Measurements from ENCODE around the gene CFAP53.

CFAP53 gene

DNA sequence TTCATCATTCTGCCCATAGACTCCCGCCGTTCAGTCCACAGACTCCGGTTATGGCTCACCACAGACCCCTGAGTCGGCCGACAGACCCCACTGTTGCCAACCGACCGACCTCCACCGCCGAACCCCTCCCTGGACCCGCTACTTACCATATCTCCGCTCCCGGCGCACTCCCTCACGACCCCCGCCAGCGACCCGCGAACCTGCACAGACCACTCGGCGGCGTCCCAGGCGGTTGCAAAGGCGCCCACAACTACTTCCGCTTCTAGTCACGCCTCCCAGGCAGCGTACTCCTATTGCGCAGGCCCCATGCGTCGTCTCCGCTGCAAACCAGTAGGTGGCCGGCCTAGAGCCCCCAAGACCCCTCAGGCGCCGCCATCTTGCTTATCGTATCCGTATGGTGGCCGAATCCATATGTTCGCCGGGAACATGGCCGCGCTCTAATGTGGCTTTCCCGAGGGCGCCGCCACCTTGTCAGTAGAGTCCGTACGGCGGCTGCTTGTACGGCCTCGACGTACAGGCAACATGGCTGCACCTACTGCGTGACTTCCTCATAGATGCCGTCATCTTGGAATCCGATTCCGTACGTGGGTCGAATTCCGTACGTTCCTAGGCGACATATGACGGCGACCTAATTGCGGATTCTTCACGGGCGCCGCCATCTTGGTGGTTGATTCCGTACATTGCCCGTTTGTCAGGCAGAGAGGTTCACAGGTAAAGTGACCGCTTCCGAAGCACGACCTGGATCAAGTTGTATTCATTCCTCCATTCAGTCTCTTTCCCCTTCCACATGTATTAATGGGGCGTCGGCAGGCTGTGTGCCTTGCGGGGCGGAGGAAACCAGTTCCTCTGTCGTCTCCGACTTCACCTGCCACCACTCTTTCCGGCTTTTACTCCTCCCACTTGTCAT, 21.4 kb upstream of the CFAP53 start, which contains the start of gene CXXC1:
Gene CXXC1, minus strand, starts transcription at position 252 of the 907 bp plus-strand sequence. Its CDS starts 103 bp downstream, at position 149.
- in situ Hi-C loops (cut with HindIII; ENCODE audit: low sequenced_read_pairs): no loop called here

DNA sequence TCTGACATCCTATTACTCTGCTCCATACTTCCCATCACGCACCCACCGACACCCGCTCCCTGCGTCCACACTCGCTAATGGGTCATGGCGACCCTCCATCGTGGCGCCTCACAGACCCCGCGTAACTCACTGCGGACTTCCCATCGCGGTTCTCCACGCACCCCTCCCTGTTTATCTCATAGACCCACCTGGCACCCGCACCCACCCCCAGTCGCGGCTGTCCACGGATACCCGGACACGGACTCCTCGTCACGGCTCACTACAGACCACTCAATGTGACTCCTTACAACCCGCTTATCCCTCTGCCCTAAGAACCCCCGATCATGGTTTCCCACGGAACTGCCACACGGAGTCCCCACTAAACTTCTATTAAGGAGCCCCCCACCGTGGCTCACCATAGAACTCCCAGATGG, 20.7 kb upstream of the CFAP53 start:
- in situ Hi-C loops (cut with HindIII; ENCODE audit: low sequenced_read_pairs): no loop called here

DNA sequence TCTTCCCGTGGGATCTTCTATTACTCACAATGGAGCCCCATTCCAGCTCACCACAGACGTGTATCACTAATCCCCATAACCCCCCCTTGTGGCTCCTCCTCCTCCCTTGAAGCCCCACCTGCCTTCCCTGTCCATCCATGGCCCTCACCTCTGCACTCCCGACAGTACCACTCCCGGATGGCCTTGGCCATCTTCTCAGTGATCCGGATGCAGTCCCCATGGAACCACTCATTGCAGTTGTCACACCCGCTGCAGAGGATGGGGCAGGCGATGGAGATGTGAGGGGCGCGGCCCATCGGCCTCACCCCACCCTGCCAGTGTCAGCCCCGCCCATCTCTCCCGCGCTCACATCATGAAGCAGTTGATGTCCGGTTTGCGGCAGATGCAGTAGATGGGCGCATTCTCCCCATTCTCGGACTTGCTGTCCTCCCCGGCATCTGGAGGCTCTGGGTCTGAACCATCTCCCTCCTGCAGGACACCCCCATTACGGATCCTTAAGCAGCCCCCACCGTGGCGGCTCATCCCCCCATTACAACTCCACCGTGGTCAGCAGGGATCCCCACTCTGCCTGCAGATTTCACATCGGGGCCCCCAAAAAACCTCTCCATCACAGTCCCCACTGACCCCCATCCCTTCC, 20.2 kb upstream of the CFAP53 start:
- in situ Hi-C loops (cut with HindIII; ENCODE audit: low sequenced_read_pairs): no loop called here

DNA sequence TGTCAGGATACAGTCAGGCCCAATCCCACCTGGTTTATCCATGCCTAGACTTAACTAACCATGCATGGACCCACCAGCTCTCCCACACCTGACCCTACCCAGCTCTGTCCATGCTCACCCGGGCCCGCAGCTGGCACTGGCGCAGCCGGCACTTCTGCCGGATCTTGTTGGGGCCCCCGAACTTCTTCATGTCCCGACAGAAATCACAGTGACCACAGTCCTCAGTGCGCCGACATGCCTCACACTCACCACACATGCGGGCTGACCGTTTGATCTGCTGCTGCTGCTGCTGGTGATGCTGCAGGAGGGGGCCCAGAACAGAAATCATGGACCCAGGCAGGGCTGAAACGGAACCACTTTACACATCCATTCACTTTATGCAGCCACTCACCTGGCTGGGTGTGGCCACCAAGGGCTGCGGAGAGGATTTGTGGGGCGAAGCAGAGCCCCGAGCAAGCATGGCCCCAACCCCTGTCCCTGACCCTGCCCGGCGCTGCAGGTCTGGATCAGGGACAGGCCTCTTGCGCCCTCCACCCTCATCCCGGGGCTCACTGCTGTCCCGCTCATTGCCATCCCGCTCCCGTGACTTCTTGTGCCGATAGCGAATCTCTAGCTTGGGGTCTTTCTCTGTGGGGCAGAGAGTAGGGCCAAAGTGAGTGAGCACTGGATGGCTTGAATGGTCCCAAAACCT, 19.5 kb upstream of the CFAP53 start:
- in situ Hi-C loops (cut with HindIII; ENCODE audit: low sequenced_read_pairs): no loop called here

DNA sequence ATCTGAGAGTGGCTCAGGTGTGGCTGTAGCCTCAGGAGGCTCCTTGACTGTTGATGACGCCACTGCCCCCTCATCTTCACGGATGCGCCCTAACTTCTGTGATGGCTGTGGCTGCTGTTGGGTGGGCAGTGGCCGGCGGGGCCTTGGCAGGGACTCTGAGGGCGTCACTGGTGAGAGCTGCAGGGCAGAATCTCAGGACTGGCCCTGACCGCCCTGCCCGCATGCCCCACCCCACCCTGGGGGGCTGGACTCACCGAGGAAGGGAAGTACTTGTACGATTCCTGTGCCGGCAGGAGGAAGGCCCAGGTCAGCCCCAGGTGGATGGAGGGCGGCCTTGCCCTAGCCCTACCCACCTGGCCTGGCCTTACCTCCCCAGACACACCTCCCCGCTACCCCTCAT, 18.8 kb upstream of the CFAP53 start:
- in situ Hi-C loops (cut with HindIII; ENCODE audit: low sequenced_read_pairs): no loop called here

DNA sequence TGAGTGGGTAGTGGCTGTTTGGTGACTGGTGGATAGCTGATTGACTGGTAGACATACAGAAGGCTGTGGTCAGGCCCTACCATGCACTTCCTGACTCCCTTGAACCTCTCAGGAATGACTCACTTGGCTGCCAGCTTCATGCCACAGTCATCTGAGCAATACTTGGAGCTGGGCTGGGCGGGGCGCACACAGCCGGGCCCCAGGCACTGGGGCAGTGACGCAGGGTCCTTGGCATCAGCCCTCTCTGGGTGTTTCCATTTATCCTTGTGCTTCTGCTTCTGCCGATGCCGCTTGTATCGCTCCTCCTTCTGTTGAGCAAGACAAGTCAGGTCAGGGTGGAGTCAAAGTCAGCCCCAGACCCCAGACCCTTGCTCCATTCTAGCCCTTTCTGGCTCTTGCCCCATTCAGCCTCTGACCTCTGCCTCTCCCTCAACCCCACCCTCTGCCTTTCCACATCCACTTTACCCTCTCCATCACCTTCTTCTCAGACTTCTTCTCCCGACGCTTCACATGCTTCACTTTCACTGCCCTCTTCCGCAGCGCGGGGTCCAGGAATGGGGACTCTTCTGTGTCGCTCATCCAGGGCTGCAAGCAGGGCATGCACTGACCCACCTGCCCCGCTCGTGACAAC, 18.1 kb upstream of the CFAP53 start:
- in situ Hi-C loops (cut with HindIII; ENCODE audit: low sequenced_read_pairs): no loop called here

DNA sequence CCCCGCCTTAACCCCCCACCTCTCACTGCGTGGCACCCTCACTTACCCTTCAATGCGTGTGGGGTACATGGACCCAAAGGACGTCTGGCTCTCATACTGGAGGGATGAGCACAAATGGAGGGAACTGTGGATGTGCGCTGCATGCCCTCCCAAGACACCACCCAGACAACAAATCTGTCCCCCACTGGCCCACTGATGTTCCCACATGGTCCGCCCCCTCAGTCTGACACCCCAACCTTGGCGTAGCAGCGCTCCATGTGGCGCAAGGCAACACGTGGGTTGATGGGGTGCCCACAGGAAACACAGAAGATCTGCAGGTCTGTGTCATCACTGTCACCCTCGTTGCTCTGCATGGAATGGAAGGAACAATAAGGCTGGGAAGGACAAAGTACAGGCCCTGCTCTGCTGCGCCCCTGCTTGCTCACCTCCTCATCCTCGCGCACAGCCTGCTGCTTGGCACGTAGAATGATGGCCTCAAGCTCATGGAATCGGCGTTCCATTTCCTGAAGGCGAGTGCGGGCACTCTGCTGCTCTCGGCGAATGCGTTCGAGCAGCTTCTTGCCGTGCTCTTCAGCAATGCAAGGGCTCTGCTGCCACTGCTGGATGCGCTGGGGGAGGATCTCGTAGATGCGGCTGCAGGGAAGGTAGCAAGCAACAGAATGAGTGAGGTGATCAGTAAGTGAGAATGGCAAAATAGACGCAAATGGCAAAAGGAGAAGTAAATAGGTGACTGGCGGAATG, 17.3 kb upstream of the CFAP53 start:
- in situ Hi-C loops (cut with HindIII; ENCODE audit: low sequenced_read_pairs): no loop called here

DNA sequence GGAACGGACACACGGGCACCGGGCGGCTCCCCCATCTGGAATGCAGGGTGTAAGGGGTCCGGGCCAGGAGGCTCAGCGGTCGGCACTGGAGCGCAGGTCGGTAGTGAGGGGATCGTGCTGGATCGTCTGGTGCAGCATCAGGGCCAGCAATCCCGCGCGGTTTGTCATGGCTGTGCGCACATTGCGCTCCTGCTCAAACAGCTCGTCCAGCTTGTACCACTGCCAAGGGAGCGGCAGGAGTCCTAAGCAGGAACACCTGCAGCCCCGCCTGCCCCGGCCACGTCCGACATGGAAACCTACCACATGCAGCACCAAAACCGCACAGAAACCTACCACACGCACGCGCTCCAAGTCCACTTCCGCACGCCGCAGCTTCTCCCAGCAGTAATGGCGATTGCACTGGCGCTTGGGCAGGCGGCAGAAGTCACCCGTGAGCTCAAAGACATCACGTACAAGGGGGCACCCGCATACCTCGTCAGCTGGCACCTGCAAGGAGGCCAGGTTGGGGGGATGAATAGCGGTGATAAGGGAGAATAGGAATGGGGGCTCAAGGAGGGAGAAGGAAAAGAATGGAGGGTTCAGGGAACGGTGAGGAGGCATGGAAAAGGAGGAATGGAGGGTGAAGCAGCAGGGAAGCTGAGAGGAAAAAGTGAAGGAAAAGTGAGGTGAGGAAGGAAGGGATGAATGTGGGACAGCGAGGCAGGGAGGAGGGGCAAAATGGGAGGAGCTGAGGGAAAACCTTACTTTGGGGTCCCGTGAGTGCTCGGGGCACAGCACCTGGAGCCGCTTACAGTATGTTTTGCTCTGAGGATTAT, 16.4 kb upstream of the CFAP53 start:
- in situ Hi-C loops (cut with HindIII; ENCODE audit: low sequenced_read_pairs): no loop called here

DNA sequence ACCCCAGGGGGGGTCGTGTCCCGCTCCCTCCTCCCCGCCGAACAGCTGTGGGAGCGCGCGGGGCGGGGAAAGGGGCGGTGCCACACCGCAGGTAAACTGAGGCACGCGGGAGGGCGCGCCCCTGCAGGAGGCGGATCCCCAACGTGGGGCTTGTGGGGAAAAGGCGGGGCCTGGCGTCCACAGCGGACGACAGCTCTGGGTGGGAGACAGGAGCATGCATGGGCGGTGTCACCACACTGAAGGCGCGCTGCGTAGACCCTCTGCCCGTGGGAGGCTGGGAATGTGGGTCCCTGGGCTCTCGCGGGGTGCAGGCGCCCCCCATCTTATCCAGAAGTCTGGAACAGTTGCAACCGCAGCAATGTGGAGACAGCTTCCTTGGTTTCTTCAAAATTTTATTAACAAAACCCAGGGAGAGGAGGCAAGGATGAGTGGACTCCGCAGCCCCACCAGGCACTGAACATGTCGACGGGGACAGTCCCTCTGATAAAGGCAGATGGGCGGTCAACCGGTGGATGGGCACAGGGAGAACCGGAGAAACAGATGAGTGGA, 15.8 kb upstream of the CFAP53 start:
- in situ Hi-C loops (cut with HindIII; ENCODE audit: low sequenced_read_pairs): no loop called here

DNA sequence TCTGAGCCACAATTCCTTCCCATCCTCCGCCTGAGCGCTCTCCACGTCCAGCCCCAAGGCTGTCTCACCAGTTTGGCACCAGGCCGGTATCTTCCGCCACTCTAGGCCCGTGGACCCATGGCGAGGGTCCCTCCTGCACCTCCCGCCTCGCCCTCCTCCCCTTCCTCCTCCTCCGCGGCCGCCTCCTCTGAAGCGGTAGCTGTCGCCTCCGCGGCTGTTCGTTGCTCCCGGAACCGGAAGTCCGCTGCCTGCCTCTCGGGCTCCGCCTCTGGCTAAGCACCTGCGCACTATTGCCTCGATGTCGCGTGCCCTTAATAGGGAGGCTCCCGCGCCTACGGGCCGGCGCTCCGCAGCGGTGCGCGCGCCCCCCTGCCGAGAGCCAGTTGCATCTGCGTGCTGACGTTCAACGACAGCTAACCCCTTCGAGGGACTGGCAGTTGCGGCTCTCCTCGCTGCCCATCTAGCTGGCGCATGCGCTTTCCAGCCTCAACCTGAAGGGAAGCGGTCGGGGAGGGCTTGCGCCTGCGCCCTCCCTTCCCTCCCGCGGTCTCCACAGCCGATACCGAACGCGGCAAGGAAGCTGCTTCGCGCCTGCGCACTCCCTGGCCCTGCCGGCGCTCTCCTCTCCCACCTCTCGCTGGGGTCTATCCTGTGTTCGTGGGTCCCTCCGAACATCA, 15.1 kb upstream of the CFAP53 start, which contains the start of gene MBD1:
Gene MBD1, minus strand, starts transcription at position 229 of the 677 bp plus-strand sequence. CDS start 1,531 bp downstream, outside the sequence.
- in situ Hi-C loops (cut with HindIII; ENCODE audit: low sequenced_read_pairs): no loop called here

DNA sequence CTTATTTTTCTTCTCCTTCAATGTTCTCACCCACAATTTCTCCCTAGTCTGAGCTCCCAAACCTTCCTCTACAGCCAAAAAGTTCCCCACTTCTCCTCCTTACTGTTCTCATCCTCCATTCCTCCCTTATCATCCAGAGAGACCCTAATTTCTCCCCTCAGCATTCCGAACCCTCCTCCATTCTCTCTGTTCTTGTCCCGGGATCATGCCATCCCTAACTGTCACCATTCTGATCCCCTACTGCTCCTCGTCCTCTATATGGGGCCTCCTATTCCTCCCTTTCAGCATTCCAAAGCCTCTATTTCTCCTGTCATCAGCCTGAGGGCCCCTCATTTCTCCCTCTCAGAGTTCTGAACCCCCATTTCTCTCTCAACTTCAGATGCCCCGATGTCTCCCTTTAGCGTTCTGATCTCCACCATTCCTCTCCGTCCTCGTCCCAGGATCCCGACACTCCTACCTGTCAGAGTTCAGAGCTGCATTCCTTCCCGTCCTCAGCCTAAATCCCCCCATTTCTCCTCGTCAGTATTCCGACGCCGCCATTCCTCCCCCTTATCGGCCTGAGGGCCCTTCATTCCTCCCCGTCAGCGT, 14.5 kb upstream of the CFAP53 start:
- in situ Hi-C loops (cut with HindIII; ENCODE audit: low sequenced_read_pairs): no loop called here

DNA sequence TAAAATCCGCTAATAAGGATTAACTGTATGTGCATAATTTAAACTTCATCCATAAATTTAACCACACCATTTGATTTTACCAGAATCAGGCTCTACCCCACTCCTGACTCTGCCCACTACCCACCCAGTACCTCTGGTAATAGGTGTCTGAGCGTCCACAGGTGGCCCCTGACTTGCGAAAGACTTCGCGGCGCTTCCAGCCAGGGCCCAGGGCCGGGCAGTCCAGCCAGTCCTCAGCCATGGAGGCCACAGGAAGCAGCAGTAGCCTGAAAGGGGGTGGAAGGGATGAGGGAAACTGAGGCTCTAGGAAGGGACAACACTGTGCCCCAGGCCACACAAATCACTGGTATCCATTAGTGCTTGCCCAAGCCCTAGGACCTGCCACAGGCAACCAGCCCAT, 13.5 kb upstream of the CFAP53 start:
- in situ Hi-C loops (cut with HindIII; ENCODE audit: low sequenced_read_pairs): no loop called here

DNA sequence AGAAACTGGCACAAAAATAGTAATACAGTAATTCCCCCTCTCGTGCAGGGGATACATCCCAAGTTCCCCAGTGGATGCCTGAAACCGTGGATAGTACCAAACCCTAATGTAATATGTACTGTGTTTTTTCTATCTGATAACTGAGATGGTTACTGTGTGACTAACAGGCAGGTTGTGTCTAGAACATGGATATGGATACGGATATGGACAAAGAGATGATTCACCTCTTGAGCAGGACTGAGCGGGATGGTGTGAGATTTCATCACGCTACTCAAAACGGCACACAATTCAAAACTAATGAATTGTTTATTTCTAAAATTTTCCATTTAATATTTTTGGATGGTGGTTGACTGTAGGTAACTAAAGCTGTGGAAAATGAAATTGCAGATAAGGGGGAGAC, 11.6 kb upstream of the CFAP53 start:
- in situ Hi-C loops (cut with HindIII; ENCODE audit: low sequenced_read_pairs): no loop called here

DNA sequence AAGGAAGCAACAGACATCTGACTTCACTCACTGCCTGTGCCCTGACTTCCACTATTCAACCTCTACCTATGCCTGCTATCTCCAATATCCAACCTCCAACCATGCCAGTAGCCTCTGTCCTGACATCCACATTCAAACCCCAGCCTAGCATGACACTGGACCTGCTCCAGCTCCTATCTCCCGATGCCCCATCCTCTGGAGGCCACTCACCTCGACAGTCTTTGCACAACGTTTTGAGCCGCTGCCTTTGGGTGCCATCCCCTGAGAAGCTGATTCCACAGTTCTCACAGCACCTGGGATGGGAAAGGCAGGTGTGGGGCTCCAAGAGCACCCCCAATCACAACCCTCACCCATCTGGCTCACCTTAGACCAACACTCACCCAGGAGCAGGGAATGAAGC, 10.2 kb upstream of the CFAP53 start:
- in situ Hi-C loops (cut with HindIII; ENCODE audit: low sequenced_read_pairs): no loop called here

DNA sequence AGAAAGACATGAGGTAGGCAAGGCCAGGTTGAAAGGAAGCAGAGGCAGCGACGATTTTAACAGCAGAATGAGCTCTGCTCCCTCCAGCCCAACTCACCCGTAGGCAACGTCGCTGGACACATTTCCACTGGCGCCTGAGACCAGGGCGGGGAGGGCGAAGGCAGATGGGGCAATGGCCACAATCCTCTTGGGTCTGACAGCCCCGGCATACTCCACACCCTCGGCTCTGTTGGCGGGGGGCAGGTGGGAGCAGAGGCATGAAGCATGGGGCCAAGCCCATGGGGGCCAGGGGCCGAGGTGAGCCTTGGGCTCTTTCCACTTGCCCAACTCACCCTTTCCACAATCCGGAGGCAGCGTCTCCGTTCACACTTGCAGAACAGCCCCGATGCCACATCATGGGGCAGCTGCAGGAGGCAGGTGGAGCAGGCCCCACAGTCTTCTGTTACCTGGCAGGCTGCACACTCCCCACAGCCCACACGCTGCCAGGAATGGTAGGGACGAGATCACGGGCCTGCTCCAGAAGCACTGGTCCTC, 9.3 kb upstream of the CFAP53 start:
- in situ Hi-C loops (cut with HindIII; ENCODE audit: low sequenced_read_pairs): no loop called here

DNA sequence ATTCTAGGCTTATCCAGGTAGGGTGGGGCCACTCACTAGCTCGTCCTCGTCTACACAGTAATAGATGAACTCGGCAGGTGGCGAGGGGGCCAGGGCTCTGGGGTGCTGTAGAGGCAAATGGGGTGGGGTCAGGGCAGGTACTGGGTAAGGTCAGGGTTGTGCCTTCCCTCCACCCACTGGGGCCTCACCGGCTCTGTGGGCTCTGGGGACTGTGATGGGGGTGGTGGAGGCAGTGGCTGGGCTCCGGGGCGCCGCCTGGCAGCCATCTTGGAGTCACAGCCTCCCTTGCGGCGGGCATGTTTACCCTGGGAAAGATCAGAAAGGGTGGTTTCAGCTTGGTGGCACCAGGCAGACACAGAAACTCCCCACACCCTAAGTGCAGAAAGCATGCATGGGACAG, 8.6 kb upstream of the CFAP53 start:
- in situ Hi-C loops (cut with HindIII; ENCODE audit: low sequenced_read_pairs): no loop called here

DNA sequence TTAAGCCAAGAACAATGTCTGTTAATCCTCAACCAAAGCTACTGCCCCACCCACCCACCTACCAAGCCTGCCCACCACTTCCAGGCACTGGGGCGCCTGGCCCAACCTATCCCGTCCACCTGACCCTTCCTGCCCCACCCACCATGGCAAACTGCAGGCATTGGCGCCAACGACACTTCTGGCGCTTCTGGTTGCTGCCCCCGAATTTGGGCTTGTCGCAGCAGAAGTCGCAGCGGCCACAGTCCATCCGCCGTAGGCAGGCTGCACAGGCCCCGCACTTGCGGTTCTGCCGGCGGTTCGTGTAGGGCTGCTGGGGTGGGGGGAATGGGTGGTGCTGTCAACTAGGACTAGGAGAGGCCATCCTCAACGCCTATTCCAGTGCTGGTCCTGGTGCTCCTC, 7.7 kb upstream of the CFAP53 start:
- in situ Hi-C loops (cut with HindIII; ENCODE audit: low sequenced_read_pairs): no loop called here
